Endothelial cell of umbilical vein (primary cell): ENCODE measurements around the gene NUDT14. TPM values are rescaled to one million over a fixed set of nuclear protein-coding genes. Genes with fewer than 3 reads are reported as not detected.

ENCODE experiments used
- BruUV-seq: library from RNA; stranded (reverse); fragments of 400-500 nt; replicated peaks from 2 replicates; lab custom pipeline; 2021; lab: Mats Ljungman, UMichigan
- CTCF ChIA-PET: fragments of 300-600, 350-600 bp; sonication (Branson Sonifier 250); formaldehyde crosslinking; loops from one replicate; lab custom pipeline; 2021; ENCODE audit warnings: antibody characterized with exemption, inconsistent platforms; lab: Charles Lee
- POLR2A ChIA-PET: fragments of 300-600, 350-600 bp; sonication (Branson Sonifier 250); formaldehyde crosslinking; loops from one replicate; lab custom pipeline; 2021; ENCODE audit warnings: antibody characterized with exemption, inconsistent platforms; lab: Charles Lee
- DNase-seq: peaks from one replicate; pipeline ENCODE4 v3.0.0-alpha.2; 2011; ENCODE audit warnings: low read depth, low spot score
- FAIRE-seq: peaks from 2 replicates; lab custom pipeline; 2011; peaks lifted over from hg19 to GRCh38; lab: Jason Lieb, UNC
- H2AFZ ChIP-seq: 2 replicates; pipeline ENCODE4 v1.6.0; 2012; ENCODE audit warnings: low read depth, low read length, control low read depth, inconsistent platforms
- H3K27ac ChIP-seq: 2 replicates; pipeline ENCODE4 v1.5.1; 2011; ENCODE audit warnings: low read depth, mild to moderate bottlenecking, control low read depth, low read length, moderate library complexity; ENCODE audit not compliant: insufficient read depth
- H3K27me3 ChIP-seq, 2 experiments: 2 replicates each; pipeline versions ENCODE4 v1.6.0 to v1.6.1; 2011; ENCODE audit warnings: low read length in 2 of 2, mixed read lengths in 1 of 2; ENCODE audit not compliant: control insufficient read depth in 2 of 2, insufficient read depth in 2 of 2
- H3K36me3 ChIP-seq, 2 experiments: 2 replicates in 1 of 2; 3 replicates in 1 of 2; pipeline ENCODE4 v1.5.1; 2011; ENCODE audit warnings: low read length in 2 of 2, mild to moderate bottlenecking in 1 of 2, moderate library complexity in 1 of 2; ENCODE audit not compliant: control insufficient read depth in 2 of 2, insufficient read depth in 2 of 2; ENCODE audit errors: extremely low read depth in 1 of 2
- H3K4me1 ChIP-seq: 3 replicates; pipeline ENCODE4 v1.5.1; 2011; ENCODE audit warnings: mild to moderate bottlenecking, low read length; ENCODE audit not compliant: control insufficient read depth, insufficient read depth; ENCODE audit errors: extremely low read depth
- H3K4me2 ChIP-seq: 2 replicates; pipeline ENCODE4 v1.6.1; 2011; ENCODE audit warnings: low read length, control low read depth, mixed read lengths; ENCODE audit not compliant: insufficient read depth
- H3K4me3 ChIP-seq, 3 experiments: fragments of 200-600 bp in 1 of 3; sonication (generic), shearing (Covaris generic) in 1 of 3; replicated peaks in 1 of 3; 2 replicates each; pipeline ENCODE4 v1.5.1; 2011 to 2016; ENCODE audit warnings: control low read depth in 3 of 3, low read length in 3 of 3, mild to moderate bottlenecking in 2 of 3, inconsistent platforms in 1 of 3, low read depth in 1 of 3, moderate library complexity in 1 of 3; ENCODE audit not compliant: insufficient read depth in 1 of 3
- H3K79me2 ChIP-seq: 2 replicates; pipeline ENCODE4 v1.6.0; 2012; ENCODE audit warnings: low read length, inconsistent platforms; ENCODE audit not compliant: control insufficient read depth, insufficient read depth
- H3K9ac ChIP-seq: replicated peaks from 2 replicates; pipeline ENCODE3; 2011; ENCODE audit warnings: low read length, control low read depth; ENCODE audit not compliant: insufficient read depth; ENCODE audit errors: extremely low read depth
- H3K9me1 ChIP-seq: replicated peaks from 3 replicates; pipeline ENCODE4 v1.6.0; 2011; ENCODE audit warnings: mild to moderate bottlenecking, low read length; ENCODE audit not compliant: control insufficient read depth, insufficient read depth; ENCODE audit errors: extremely low read depth
- H3K9me3 ChIP-seq: replicated peaks from 2 replicates; pipeline ENCODE4 v1.5.1; 2012; ENCODE audit warnings: low read length, inconsistent platforms; ENCODE audit not compliant: control insufficient read depth, insufficient read depth
- H4K20me1 ChIP-seq: replicated peaks from 2 replicates; pipeline ENCODE3; 2011; ENCODE audit warnings: mild to moderate bottlenecking, low read length; ENCODE audit not compliant: control insufficient read depth, insufficient read depth; ENCODE audit errors: extremely low read depth
- FOS ChIP-seq: IDR thresholded peaks from 2 replicates; pipeline ENCODE4 v1.6.1; 2011; ENCODE audit warnings: mild to moderate bottlenecking, low read length, moderate library complexity, borderline replicate concordance; ENCODE audit not compliant: insufficient read depth
- GATA2 ChIP-seq: IDR thresholded peaks from 2 replicates; pipeline ENCODE4 v1.7.0; 2011; ENCODE audit warnings: low read depth, mild to moderate bottlenecking, moderate library complexity, mixed read lengths, low read length; ENCODE audit not compliant: insufficient read length, insufficient read depth
- JUN ChIP-seq: IDR thresholded peaks from 2 replicates; pipeline ENCODE4 v1.6.1; 2011; ENCODE audit warnings: borderline replicate concordance, low read depth; ENCODE audit not compliant: insufficient read length, insufficient read depth
- MYC ChIP-seq: IDR thresholded peaks from one replicate; pipeline ENCODE4 v1.6.1; 2011; ENCODE audit warnings: mild to moderate bottlenecking, low read depth, low read length
- POLR2A ChIP-seq: IDR thresholded peaks from 2 replicates; pipeline ENCODE4 v1.6.1; 2012; ENCODE audit warnings: low read depth, mild to moderate bottlenecking, control low read depth, low read length
- POLR2AphosphoS5 ChIP-seq: IDR thresholded peaks from 2 replicates; pipeline ENCODE4 v1.6.1; 2012; ENCODE audit warnings: low read depth, mild to moderate bottlenecking, control low read depth, low read length, moderate library complexity; ENCODE audit not compliant: insufficient read depth
- dilution Hi-C: fragments of 300-500 bp; cut with MboI; formaldehyde crosslinking; loops from one replicate; pipeline ENCODE4 v1.15.0; 2019; ENCODE audit warnings: low sequenced_read_pairs; ENCODE audit not compliant: extremely low pct_ligation_motif_present
- intact Hi-C: fragments of 100-400 bp; cut with micrococcal nuclease; formaldehyde crosslinking; loops from one replicate; pipeline ENCODE4 v1.10.0; 2022
- polyA plus RNA-seq, 4 experiments: library from polyadenylated mRNA; depleted of rRNA in 3 of 4; stranded (reverse) in 3 of 4; unstranded in 1 of 4; fragments of >200 nt; gene quantifications; 2 replicates each; pipeline versions ENCODE4 v1.2.1 to v1.2.3, GENCODE V29; 2011 to 2012; ENCODE audit warnings: missing spikeins in 1 of 4
- total RNA-seq: library from RNA; stranded (reverse); gene quantifications from 2 replicates; pipeline ENCODE4 v1.2.3, GENCODE V29; 2021
- TF ChIP-seq, protein P1 (sequence below), 2 donors: IDR thresholded peaks; 1 replicate in 1 of 2; 2 replicates in 1 of 2; pipeline ENCODE4 v1.5.1; 2011; ENCODE audit warnings: low read length in 2 of 2, mild to moderate bottlenecking in 2 of 2, moderate library complexity in 2 of 2, control low read depth in 1 of 2, inconsistent platforms in 1 of 2, low read depth in 1 of 2; ENCODE audit not compliant: insufficient read depth in 1 of 2; ENCODE audit errors: extremely low read depth in 1 of 2
- TF ChIP-seq, protein P2 (sequence below): IDR thresholded peaks from 2 replicates; pipeline ENCODE4 v1.6.1; 2011; ENCODE audit not compliant: insufficient read depth, insufficient read length

NUDT14 gene
- total and polyA plus RNA-seq, 2 donors (not counting 3 experiments of a cell fraction or from before 2014, with no cell fraction given), result 97.7 to 103 TPM

DNA sequence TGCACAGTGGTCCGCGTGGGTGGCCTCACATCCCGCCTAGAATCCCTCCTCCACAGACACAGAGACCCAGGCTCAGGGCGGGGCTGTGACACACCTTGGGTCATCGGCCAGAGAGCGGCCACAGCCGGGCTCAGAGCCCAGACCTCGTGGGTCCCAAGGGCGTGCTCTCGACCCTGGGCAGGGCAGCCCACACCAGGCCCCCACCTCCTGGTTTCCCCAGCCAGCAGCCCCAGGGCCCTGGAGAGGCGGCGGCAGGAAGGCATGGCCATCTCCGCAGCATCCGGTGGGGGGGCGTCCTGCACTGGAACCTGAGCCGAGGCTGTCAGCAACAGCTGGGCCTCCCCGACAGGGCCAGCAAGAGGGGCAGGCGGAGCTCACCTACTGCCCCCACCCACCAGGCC, 27.8 kb downstream of the NUDT14 start:
- CTCF ChIA-PET, result interaction anchor here (1.1 kb wide), 1 partner anchor 63 kb away, joined by 3 read pairs; no protein-coding TSS in a partner anchor

More for the DNA sequence above, 27.8 kb downstream of the NUDT14 start:
- Histone ChIP-seq H3K4me1 (no peaks in the 10 kb centered on the region), H2AFZ (no peak overlapping the region), H3K27ac (no peak overlapping the region), H3K79me2 (peaks cover 9% of the 10 kb centered on the region), H3K9ac (no peak overlapping the region), H4K20me1 (no peaks in the 10 kb centered on the region), H3K36me3 (peaks cover 3 to 39% of the 10 kb centered on the region in 2 experiments), H3K9me1 (no peaks in the 10 kb centered on the region), H3K9me3 (no peaks in the 10 kb centered on the region), H3K27me3 (no peaks in the 10 kb centered on the region), H3K4me2 (no peak overlapping the region), H3K4me3 (no peak overlapping the region)
- TF ChIP-seq POLR2AphosphoS5 (no peak), MYC (no peak), GATA2 (no peak), FOS (no peak), POLR2A (no peak), JUN (no peak)
- TF ChIP-seq, protein P1, sequence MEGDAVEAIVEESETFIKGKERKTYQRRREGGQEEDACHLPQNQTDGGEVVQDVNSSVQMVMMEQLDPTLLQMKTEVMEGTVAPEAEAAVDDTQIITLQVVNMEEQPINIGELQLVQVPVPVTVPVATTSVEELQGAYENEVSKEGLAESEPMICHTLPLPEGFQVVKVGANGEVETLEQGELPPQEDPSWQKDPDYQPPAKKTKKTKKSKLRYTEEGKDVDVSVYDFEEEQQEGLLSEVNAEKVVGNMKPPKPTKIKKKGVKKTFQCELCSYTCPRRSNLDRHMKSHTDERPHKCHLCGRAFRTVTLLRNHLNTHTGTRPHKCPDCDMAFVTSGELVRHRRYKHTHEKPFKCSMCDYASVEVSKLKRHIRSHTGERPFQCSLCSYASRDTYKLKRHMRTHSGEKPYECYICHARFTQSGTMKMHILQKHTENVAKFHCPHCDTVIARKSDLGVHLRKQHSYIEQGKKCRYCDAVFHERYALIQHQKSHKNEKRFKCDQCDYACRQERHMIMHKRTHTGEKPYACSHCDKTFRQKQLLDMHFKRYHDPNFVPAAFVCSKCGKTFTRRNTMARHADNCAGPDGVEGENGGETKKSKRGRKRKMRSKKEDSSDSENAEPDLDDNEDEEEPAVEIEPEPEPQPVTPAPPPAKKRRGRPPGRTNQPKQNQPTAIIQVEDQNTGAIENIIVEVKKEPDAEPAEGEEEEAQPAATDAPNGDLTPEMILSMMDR (IDR thresholded peaks at IDR 0.05; ENCODE audit: extremely low read depth in 1 of 2, insufficient read depth in 1 of 2, low read depth in 1 of 2, low read length in 2 of 2), result no peak
- TF ChIP-seq, protein P2, sequence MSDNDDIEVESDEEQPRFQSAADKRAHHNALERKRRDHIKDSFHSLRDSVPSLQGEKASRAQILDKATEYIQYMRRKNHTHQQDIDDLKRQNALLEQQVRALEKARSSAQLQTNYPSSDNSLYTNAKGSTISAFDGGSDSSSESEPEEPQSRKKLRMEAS, result no peak
- no peak for FAIRE-seq
- intact Hi-C loops, result no loop called here
- DNase-seq, result no peak
- no TSS peak for BruUV-seq
- dilution Hi-C loops, result no loop called here
- POLR2A ChIA-PET, result no interaction called here
